Aortic smooth muscle cell (primary cell): ENCODE data around the gene RAB11FIP5. TPM values are rescaled to one million over a fixed set of nuclear protein-coding genes. Genes with fewer than 3 reads are reported as not detected.

Experiments used
- total RNA-seq: library from RNA; depleted of rRNA; stranded (reverse); fragments of >200 nt; gene quantifications from 2 replicates; pipeline ENCODE4 v1.2.3, GENCODE V29; 2014

Gene RAB11FIP5, protein sequence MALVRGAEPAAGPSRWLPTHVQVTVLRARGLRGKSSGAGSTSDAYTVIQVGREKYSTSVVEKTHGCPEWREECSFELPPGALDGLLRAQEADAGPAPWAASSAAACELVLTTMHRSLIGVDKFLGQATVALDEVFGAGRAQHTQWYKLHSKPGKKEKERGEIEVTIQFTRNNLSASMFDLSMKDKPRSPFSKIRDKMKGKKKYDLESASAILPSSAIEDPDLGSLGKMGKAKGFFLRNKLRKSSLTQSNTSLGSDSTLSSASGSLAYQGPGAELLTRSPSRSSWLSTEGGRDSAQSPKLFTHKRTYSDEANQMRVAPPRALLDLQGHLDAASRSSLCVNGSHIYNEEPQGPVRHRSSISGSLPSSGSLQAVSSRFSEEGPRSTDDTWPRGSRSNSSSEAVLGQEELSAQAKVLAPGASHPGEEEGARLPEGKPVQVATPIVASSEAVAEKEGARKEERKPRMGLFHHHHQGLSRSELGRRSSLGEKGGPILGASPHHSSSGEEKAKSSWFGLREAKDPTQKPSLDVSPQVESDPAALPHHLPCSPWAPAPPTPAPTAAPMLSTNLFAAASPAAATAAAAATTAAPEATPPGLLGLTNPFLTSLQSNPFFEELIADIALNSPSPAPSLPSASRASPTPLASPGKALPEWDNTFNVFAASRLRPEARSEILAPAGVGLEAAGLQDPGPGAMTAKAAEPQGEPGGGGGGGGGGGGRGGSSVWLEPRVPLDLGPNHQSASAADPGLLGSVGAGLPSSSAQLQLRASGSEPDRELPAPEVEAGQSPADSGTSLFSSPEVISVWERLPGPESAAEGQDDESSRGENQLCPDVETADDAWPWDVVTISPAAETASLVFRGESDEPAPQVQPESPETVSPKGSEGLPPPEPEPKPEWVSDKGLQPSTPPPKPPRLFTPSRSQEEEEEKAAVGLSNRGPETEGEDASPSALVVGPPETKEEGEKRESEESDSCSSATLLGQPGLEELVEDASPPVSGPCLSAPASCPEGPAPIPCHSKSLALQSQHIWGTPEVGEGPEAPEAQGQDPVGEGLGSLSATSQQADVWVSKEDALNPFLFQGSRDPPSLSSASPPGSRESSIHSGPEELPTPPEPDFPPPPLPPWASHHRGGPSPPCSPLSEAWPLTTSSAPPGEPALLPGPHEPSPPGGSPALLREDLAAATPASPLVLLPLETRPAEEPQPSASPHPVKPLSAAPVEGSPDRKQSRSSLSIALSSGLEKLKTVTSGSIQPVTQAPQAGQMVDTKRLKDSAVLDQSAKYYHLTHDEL (N-terminal part only)
- total RNA-seq, result 49.5 and 52.2 TPM in 2 replicates

DNA sequence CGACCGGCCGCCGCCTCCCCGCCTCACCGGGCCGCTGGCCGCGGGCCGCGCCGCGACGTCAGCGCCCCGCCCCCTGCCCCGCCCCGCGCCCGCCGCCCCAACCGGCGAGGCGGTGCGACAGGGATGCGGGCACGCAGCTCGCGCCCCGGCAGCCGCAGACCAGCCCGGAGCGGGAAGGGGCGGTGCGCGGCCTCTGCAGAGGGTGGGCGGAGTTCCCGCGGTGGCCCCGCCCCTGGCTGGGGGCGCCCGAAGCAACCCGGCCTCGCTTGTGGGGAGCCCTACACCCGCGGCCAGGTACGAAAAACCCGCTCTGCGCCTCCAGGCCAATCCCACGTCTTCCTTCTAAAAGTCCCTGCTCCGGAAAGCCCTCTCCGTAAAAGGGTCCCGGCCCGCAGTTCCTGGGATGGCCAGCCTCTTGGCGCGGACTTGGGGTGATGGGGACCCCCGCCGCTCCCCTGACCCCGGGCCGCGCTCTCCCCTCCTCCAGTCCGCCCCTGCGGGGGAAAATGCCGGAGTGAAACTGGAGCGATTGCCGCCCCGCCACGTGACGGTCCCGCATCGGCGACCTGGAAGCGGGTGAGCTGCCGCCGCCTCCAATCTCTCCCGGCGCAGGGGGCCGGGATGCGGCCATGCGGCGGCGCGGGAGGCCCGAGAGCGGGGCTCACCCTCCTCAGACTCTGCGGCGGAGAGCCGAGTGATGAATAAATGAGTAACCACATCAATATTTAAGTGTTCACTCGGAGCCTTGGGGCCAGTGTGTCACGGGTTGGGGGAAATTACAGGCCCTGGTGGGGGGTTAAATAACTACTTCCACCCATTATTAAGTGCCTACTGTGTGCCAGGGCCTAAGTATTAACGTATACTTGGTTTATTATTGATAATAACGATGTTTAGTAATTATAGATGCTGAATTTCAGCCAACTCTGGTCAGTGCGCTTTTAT, at the start of gene RAB11FIP5:
Gene RAB11FIP5, minus strand, starts transcription at position 36 of the 942 bp plus-strand sequence. CDS start 171 bp downstream, outside the sequence.

DNA sequence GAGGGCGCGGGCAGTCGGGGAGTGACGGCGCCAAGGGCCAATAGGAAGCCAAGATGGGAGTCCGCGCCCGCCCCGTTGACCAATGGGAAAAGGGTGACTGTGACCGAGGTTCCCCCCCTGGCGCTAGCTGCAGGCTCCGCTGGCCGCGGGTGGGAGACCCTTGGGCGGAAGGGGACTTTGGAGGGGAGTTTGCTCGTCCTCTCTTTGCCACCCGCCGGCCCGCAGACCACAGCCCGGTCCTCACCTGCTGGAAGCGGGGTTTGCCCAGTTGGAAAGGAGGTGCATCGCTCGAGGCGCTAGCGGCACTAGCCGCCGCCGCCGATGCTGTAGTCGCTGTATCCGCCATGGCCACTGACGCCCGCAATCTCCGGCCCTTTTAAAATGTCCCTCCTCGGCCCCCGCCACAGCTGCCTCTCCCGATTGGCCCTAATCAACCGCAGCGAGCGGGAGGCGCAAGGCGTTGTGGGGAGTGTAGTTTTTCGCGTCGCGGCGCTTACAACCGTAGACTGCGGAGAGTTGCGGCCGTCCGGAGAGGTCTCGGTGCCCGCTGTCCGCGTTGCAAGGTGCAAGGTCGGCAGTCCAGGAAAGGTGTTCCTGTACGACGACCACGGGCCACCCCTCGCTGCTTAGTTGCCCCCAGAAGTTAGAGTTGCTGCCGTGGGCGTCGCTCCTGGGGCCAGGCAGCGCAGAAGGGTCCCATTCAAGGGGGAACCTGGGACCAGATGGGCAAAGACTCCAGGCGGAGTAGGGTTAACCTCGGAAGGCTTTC, 41.2 kb downstream of the RAB11FIP5 start, which contains the start of gene SFXN5:
Gene SFXN5, minus strand, starts transcription at position 353 of the 769 bp plus-strand sequence. Its CDS starts 7 bp downstream, at position 346.

Other genes with a start within 250 kb of the RAB11FIP5 start
- 30.8 and 31.3 TPM in 2 replicates for gene SPR, start 225.5 kb downstream of the RAB11FIP5 start, total RNA-seq
- gene EMX1, start 195.4 kb downstream of the RAB11FIP5 start, total RNA-seq, result not detected in 2 replicates
- gene SFXN5, start 41.2 kb downstream of the RAB11FIP5 start, total RNA-seq, result 19.0 and 20.3 TPM in 2 replicates
- not detected in 2 replicates for gene NOTO, start 89.6 kb upstream of the RAB11FIP5 start, total RNA-seq
- gene SMYD5, start 101.3 kb upstream of the RAB11FIP5 start, total RNA-seq, result 16.1 and 20.9 TPM in 2 replicates
- gene PRADC1, start 120.3 kb upstream of the RAB11FIP5 start, total RNA-seq, result 20.5 and 27.3 TPM in 2 replicates
- gene CCT7, start 121.4 kb upstream of the RAB11FIP5 start, total RNA-seq, result 259 and 320 TPM in 2 replicates
- gene FBXO41, start 171.5 kb upstream of the RAB11FIP5 start, total RNA-seq, result 0.06 and 0.40 TPM in 2 replicates
- gene EGR4, start 180.6 kb upstream of the RAB11FIP5 start, total RNA-seq, result not detected in 2 replicates